ENCODE measurements around the gene UBE2N.
"Not testable (repeated sequence)": the region's sequence is repeated elsewhere in the genome, so short reads cannot be mapped to it uniquely, and the experiment has no call there.

UBE2N gene

GRCh38 chr12:93413064-93413463, 28.7 kb downstream of the UBE2N start:
- Histone ChIP-seq H3K18ac (ENCODE audit: low read length) (no peak overlapping the region), H3K79me1 (ENCODE audit: low read length) (peaks cover 6% of the 10 kb centered on the region), H2BK5ac (ENCODE audit: low read length) (no peak overlapping the region), H3K56ac (ENCODE audit: low read length) (no peak overlapping the region), H3K23ac (ENCODE audit: low read length) (no peak overlapping the region), H2AK5ac (ENCODE audit: low read length) (no peak overlapping the region), H4K5ac (ENCODE audit: low read length) (no peak overlapping the region), H3K4me1 (ENCODE audit: control insufficient read depth, low read depth, low read length) (no peaks in the 10 kb centered on the region), H3K4ac (ENCODE audit: low read depth, low read length) (no peak overlapping the region), H3K4me2 (ENCODE audit: low read length) (no peak overlapping the region), H4K8ac (ENCODE audit: low read depth, low read length) (no peak overlapping the region), H2BK15ac (replicated peaks; ENCODE audit: low read depth) (no peak overlapping the region), H3K27ac (ENCODE audit: low read depth, low read length) (no peak overlapping the region), H3K27me3 (ENCODE audit: insufficient read depth, low read length, poor library complexity) (no peaks in the 10 kb centered on the region), H3K79me2 (ENCODE audit: control insufficient read depth, insufficient read depth, low read length) (peaks cover 52% of the 10 kb centered on the region), H3K4me3 (ENCODE audit: low read length) (no peak overlapping the region), H2BK120ac (ENCODE audit: low read depth, low read length) (no peak overlapping the region), H3K9ac (ENCODE audit: low read length) (no peak overlapping the region), H3K36me3 (ENCODE audit: control insufficient read depth, insufficient read depth, low read length) (no peaks in the 10 kb centered on the region)
- DNase-seq, result no peak
- WGBS (ENCODE audit: extremely low coverage, insufficient coverage, low lambda C conversion rate), result no CpG with 5 or more reads among the region's 3 CpGs

- H2BK120ac ChIP-seq (ENCODE audit: low read depth, low read length); H3K4me3 ChIP-seq (ENCODE audit: low read length); H2AK5ac ChIP-seq (ENCODE audit: low read length); DNase-seq; H3K9ac ChIP-seq (ENCODE audit: low read length); H4K5ac ChIP-seq (ENCODE audit: low read length); H3K18ac ChIP-seq (ENCODE audit: low read length); H3K27ac ChIP-seq (ENCODE audit: low read depth, low read length); H2BK15ac ChIP-seq (replicated peaks; ENCODE audit: low read depth); H3K27me3 ChIP-seq (ENCODE audit: insufficient read depth, low read length, poor library complexity); H3K36me3 ChIP-seq (ENCODE audit: control insufficient read depth, insufficient read depth, low read length); H3K79me1 ChIP-seq (ENCODE audit: low read length); H3K4me2 ChIP-seq (ENCODE audit: low read length); H2BK5ac ChIP-seq (ENCODE audit: low read length); H3K56ac ChIP-seq (ENCODE audit: low read length); H3K4ac ChIP-seq (ENCODE audit: low read depth, low read length); H3K4me1 ChIP-seq (ENCODE audit: control insufficient read depth, low read depth, low read length); H4K8ac ChIP-seq (ENCODE audit: low read depth, low read length); H3K23ac ChIP-seq (ENCODE audit: low read length): not testable (repeated sequence)
- H3K79me2 ChIP-seq (ENCODE audit: control insufficient read depth, insufficient read depth, low read length), result peaks cover 48% of the 10 kb centered on the region
- no CpG with 5 or more reads among the region's 8 CpGs for WGBS (ENCODE audit: extremely low coverage, insufficient coverage, low lambda C conversion rate)
Observed at GRCh38 chr12:93412396-93412795, 29.4 kb downstream of the UBE2N start.

GRCh38 chr12:93411060-93411459, 30.7 kb downstream of the UBE2N start:
- not testable (repeated sequence) for H3K4me3 ChIP-seq (ENCODE audit: low read length); H3K36me3 ChIP-seq (ENCODE audit: control insufficient read depth, insufficient read depth, low read length); DNase-seq; H3K4me1 ChIP-seq (ENCODE audit: control insufficient read depth, low read depth, low read length); H2AK5ac ChIP-seq (ENCODE audit: low read length); H4K8ac ChIP-seq (ENCODE audit: low read depth, low read length); H2BK5ac ChIP-seq (ENCODE audit: low read length); H3K79me1 ChIP-seq (ENCODE audit: low read length); H3K56ac ChIP-seq (ENCODE audit: low read length); H2BK15ac ChIP-seq (replicated peaks; ENCODE audit: low read depth); H3K9ac ChIP-seq (ENCODE audit: low read length); H3K23ac ChIP-seq (ENCODE audit: low read length); H4K5ac ChIP-seq (ENCODE audit: low read length); H3K4me2 ChIP-seq (ENCODE audit: low read length); H3K27me3 ChIP-seq (ENCODE audit: insufficient read depth, low read length, poor library complexity); H3K4ac ChIP-seq (ENCODE audit: low read depth, low read length); H2BK120ac ChIP-seq (ENCODE audit: low read depth, low read length); H3K27ac ChIP-seq (ENCODE audit: low read depth, low read length); H3K18ac ChIP-seq (ENCODE audit: low read length)
- 100% methylated on average over 1 of the region's 6 CpGs for WGBS (ENCODE audit: extremely low coverage, insufficient coverage, low lambda C conversion rate)
- peaks cover 36% of the 10 kb centered on the region for H3K79me2 ChIP-seq (ENCODE audit: control insufficient read depth, insufficient read depth, low read length)

- H3K18ac ChIP-seq (ENCODE audit: low read length); H2BK120ac ChIP-seq (ENCODE audit: low read depth, low read length); H3K27ac ChIP-seq (ENCODE audit: low read depth, low read length); H2BK15ac ChIP-seq (replicated peaks; ENCODE audit: low read depth); H3K4me3 ChIP-seq (ENCODE audit: low read length); H3K9ac ChIP-seq (ENCODE audit: low read length); H3K79me1 ChIP-seq (ENCODE audit: low read length); H3K36me3 ChIP-seq (ENCODE audit: control insufficient read depth, insufficient read depth, low read length); H2AK5ac ChIP-seq (ENCODE audit: low read length); H3K27me3 ChIP-seq (ENCODE audit: insufficient read depth, low read length, poor library complexity); H3K4ac ChIP-seq (ENCODE audit: low read depth, low read length); H3K4me1 ChIP-seq (ENCODE audit: control insufficient read depth, low read depth, low read length); H4K5ac ChIP-seq (ENCODE audit: low read length); H4K8ac ChIP-seq (ENCODE audit: low read depth, low read length); H2BK5ac ChIP-seq (ENCODE audit: low read length); H3K56ac ChIP-seq (ENCODE audit: low read length); DNase-seq; H3K23ac ChIP-seq (ENCODE audit: low read length); H3K4me2 ChIP-seq (ENCODE audit: low read length): not testable (repeated sequence)
- no CpG with 5 or more reads among the region's 4 CpGs for WGBS (ENCODE audit: extremely low coverage, insufficient coverage, low lambda C conversion rate)
- peaks cover 26% of the 10 kb centered on the region for H3K79me2 ChIP-seq (ENCODE audit: control insufficient read depth, insufficient read depth, low read length)
Observed at GRCh38 chr12:93409343-93410187, 32.2 kb downstream of the UBE2N start.

GRCh38 chr12:93408813-93409212, 32.9 kb downstream of the UBE2N start:
- H2BK120ac ChIP-seq (ENCODE audit: low read depth, low read length), result no peak overlapping the region
- H3K23ac ChIP-seq (ENCODE audit: low read length), result no peak overlapping the region
- no peaks in the 10 kb centered on the region for H3K4me1 ChIP-seq (ENCODE audit: control insufficient read depth, low read depth, low read length)
- no peak overlapping the region for H4K5ac ChIP-seq (ENCODE audit: low read length)
- H2AK5ac ChIP-seq (ENCODE audit: low read length), result no peak overlapping the region
- no peaks in the 10 kb centered on the region for H3K27me3 ChIP-seq (ENCODE audit: insufficient read depth, low read length, poor library complexity)
- no peak overlapping the region for H3K4me2 ChIP-seq (ENCODE audit: low read length)
- H3K9ac ChIP-seq (ENCODE audit: low read length), result no peak overlapping the region
- H2BK15ac ChIP-seq (replicated peaks; ENCODE audit: low read depth), result no peak overlapping the region
- H3K79me1 ChIP-seq (ENCODE audit: low read length), result peaks cover 6% of the 10 kb centered on the region
- no peaks in the 10 kb centered on the region for H3K36me3 ChIP-seq (ENCODE audit: control insufficient read depth, insufficient read depth, low read length)
- H3K27ac ChIP-seq (ENCODE audit: low read depth, low read length), result no peak overlapping the region
- H3K18ac ChIP-seq (ENCODE audit: low read length), result no peak overlapping the region
- peaks cover 19% of the 10 kb centered on the region for H3K79me2 ChIP-seq (ENCODE audit: control insufficient read depth, insufficient read depth, low read length)
- no peak overlapping the region for H3K56ac ChIP-seq (ENCODE audit: low read length)
- H4K8ac ChIP-seq (ENCODE audit: low read depth, low read length), result no peak overlapping the region
- no peak overlapping the region for H2BK5ac ChIP-seq (ENCODE audit: low read length)
- no peak overlapping the region for H3K4me3 ChIP-seq (ENCODE audit: low read length)
- no peak for DNase-seq
- H3K4ac ChIP-seq (ENCODE audit: low read depth, low read length), result no peak overlapping the region

GRCh38 chr12:93407963-93408283, 33.8 kb downstream of the UBE2N start:
- no peak overlapping the region for H2AK5ac ChIP-seq (ENCODE audit: low read length)
- WGBS (ENCODE audit: extremely low coverage, insufficient coverage, low lambda C conversion rate), result no CpG with 5 or more reads among the region's 2 CpGs
- H4K5ac ChIP-seq (ENCODE audit: low read length), result no peak overlapping the region
- no peak overlapping the region for H3K4me3 ChIP-seq (ENCODE audit: low read length)
- no peak overlapping the region for H3K18ac ChIP-seq (ENCODE audit: low read length)
- no peak overlapping the region for H4K8ac ChIP-seq (ENCODE audit: low read depth, low read length)
- no peak overlapping the region for H2BK15ac ChIP-seq (replicated peaks; ENCODE audit: low read depth)
- DNase-seq, result no peak
- no peak overlapping the region for H3K23ac ChIP-seq (ENCODE audit: low read length)
- no peaks in the 10 kb centered on the region for H3K4me1 ChIP-seq (ENCODE audit: control insufficient read depth, low read depth, low read length)
- no peak overlapping the region for H3K9ac ChIP-seq (ENCODE audit: low read length)
- H2BK120ac ChIP-seq (ENCODE audit: low read depth, low read length), result no peak overlapping the region
- no peak overlapping the region for H3K56ac ChIP-seq (ENCODE audit: low read length)
- no peaks in the 10 kb centered on the region for H3K27me3 ChIP-seq (ENCODE audit: insufficient read depth, low read length, poor library complexity)
- H3K27ac ChIP-seq (ENCODE audit: low read depth, low read length), result no peak overlapping the region
- H3K79me1 ChIP-seq (ENCODE audit: low read length), result peaks cover 5% of the 10 kb centered on the region
- no peak overlapping the region for H3K4me2 ChIP-seq (ENCODE audit: low read length)
- H3K79me2 ChIP-seq (ENCODE audit: control insufficient read depth, insufficient read depth, low read length), result peaks cover 11% of the 10 kb centered on the region
- H3K4ac ChIP-seq (ENCODE audit: low read depth, low read length), result no peak overlapping the region
- H3K36me3 ChIP-seq (ENCODE audit: control insufficient read depth, insufficient read depth, low read length), result no peaks in the 10 kb centered on the region
- H2BK5ac ChIP-seq (ENCODE audit: low read length), result no peak overlapping the region

Measured in mesendoderm (in vitro differentiated cells).